Posterior cingulate gyrus (tissue), 11 donors: Measurements from ENCODE around the gene SETX.
A peak's percentile ranks its signal among the peaks of the same experiment; 100 is the strongest.
"Not testable (repeated sequence)": the region's sequence is repeated elsewhere in the genome, so short reads cannot be mapped to it uniquely, and the experiment has no call there.

Source experiments
- DNase-seq, 10 donors: peaks; one replicate each; pipeline versions ENCODE4 v3.0.0 to v3.0.0-alpha.2; 2020 to 2021; ENCODE audit warnings: mixed read lengths in 3 of 10
- intact Hi-C: fragments of 100-400 bp; cut with DNase I; formaldehyde crosslinking; loops from one replicate; pipeline ENCODE4 v1.15.1; 2023

Gene SETX

DNA sequence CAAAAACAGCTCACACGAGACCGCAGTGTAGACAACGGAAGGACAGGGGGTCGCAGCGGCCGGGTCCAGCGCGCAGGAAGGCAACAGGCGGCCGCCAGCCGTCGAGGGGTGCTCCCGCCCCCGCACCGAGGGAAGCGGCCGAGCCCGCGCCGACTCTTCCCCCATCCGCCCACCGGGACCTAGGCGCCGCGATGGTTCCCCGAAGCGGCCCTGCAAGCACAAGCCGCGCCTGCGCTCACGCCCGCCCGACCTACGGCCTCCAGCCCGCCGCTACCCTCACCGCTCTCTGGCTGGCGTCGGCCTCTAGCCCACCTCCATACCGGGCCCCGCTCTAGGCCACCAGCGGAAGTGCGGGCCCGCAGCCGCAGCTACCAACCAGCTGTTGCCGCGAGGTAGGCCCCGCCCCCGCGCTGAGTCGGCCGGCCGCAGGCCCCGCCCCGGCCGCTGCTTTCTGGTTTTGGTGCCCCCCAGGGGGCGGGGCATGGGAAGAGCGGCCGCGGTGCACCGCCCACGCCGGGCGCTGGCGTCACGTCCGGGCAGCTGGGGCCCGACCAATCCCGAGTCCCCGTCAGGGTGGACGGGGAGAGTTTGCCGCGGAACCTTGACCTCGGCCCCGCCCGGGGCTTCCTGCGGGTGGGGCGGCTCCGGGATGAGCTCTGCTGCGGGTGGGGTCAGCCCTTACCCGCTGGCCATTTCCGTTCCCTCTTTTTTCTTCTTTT, at the start of gene SETX:
Gene SETX, minus strand, starts transcription at position 350 of the 719 bp plus-strand sequence. CDS start 5,558 bp downstream, outside the sequence.
- DNase-seq = peak; percentile 93 to 100 (median 98)
- intact Hi-C loops = no loop called here

GRCh38 chr9:132404228-132404881, 49.6 kb upstream of the SETX start:
- intact Hi-C loops = no loop called here
- no peak for DNase-seq

GRCh38 chr9:132401824-132402223, 47.0 kb upstream of the SETX start:
- no peak for DNase-seq
- intact Hi-C loops = no loop called here

DNA sequence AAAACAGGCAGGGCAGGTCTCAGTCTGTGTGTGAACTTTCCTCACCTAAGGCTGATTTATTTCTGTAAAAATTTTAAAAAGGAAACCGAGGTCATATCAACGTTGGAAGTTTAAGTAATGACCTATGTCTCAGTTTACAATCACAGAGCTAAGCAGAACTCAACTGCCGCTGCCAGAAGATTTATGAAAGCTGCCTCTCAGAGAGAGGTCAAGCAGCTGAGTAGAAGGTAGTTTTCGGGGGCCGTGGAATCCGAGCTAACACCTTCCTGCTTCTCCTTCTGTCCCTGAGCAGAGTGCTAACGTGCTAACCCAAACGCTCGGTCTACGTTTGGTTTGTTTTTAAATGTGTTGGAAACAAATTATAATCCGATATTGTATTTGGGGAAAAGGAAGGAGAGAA, 40.8 kb upstream of the SETX start:
- intact Hi-C loops = no loop called here
- DNase-seq = no peak

DNA sequence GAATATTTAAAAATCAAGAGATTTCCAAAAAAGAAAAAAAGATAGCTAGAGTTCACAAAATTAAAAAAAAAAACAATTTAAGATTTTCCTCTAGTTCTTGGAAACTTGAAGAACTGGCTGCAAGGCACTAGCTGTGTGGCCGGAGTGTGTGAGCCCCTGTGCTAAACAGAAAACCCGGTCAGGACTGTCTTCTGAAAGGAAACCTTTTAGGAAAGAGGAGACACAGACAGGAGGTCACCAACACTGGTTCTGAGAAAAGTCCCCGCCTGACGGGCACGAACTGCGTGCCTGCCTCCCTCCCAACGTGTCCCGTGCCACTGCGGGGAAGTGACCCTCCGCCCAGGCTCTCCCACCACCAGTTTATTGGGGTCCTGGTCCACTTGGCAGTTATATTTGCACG, 36.7 kb upstream of the SETX start:
- intact Hi-C loops = no loop called here
- DNase-seq = no peak

DNA sequence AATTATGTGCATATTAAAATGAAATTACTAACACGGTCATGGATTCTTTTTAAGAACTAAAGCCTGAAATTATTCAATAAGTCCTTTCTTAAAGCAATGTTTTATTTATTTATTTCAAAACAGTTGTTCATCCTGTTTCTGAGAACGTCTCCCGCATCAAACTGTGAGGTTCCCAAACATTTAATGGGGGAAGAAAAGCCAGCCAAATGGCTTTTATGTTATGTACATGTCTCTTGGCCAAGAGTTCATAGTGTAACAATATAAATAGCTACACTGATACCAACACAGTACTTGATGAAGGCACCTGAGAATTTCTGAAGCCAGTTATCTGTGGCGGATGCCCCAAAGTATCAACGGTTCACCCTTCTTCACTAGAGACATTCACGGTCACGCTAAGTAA, 36.2 kb upstream of the SETX start:
- intact Hi-C loops = no loop called here
- no peak for DNase-seq

- no peak for DNase-seq
- intact Hi-C loops = no loop called here
These were observed 32.3 kb upstream of the SETX start for GRCh38 chr9:132387133-132387532.

DNA sequence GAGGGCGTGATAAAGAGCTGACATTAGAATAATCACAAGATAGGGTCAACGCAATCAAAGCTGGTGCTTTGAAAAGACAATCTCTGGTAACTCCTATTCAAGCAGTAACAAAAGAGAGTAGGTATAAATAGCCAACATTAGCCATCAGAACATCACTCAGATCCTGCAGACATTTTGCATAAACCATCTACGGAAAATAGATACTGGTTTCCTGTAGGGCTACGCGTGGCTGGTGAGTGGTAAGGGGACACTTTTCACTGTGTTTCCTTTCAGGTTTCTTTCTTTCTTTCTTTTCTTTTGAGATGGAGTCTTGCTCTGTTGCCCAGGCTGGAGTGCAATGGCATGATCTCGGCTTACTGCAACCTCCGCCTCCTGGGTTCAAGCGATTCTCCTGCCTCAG, 29.6 kb upstream of the SETX start:
- no peak for DNase-seq
- intact Hi-C loops = no loop called here

- DNase-seq = no peak
- intact Hi-C loops = no loop called here
These were observed 28.7 kb upstream of the SETX start for GRCh38 chr9:132383462-132383883.

DNA sequence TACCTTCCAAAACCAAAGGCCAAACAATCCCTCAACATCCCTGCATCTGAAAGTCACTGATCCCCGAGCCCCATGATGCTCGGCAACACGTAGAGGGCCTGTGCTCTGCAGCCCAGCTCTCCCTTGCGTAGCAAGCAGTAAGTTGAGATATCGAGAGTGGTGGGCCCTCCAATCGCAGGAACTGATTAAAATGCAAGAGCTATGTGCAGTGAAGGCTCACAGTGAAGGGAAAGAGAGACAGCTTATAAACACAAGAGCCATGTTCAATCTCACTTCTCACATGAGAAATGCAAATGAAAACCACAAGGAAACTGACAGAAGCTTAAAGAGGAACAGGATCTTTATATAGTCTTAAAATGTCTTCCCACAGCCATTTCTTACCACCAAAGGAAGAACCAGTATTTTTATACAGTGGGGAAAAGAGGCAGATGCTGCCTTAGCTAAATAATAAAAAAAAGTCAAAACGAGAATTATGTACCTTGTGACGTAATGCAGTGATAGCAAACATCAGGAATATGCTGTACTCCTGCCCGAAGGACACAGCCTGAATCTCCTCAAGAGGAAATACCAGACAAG, 27.3 kb upstream of the SETX start:
- intact Hi-C loops = no loop called here
- DNase-seq = no peak

DNA sequence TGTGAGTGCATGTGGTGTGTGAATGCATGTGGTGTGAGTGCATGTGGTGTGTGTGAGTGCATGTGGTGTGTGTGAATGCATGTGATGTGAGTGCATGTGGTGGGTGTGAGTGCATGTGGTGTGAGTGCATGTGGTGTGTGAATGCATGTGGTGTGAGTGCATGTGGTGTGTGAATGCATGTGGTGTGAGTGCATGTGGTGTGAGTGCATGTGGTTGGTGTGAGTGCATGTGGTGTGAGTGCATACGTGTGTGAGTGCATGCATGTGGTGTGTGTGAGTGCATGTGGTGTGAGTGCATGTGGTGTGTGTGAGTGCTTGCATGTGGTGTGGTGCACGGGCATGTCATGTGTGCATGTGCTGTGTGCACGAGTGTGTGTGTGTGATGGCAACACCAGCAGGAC, 23.6 kb upstream of the SETX start:
- DNase-seq, intact Hi-C loops: not testable (repeated sequence)

GRCh38 chr9:132377769-132378168, 23.0 kb upstream of the SETX start:
- intact Hi-C loops = not testable (repeated sequence)

DNA sequence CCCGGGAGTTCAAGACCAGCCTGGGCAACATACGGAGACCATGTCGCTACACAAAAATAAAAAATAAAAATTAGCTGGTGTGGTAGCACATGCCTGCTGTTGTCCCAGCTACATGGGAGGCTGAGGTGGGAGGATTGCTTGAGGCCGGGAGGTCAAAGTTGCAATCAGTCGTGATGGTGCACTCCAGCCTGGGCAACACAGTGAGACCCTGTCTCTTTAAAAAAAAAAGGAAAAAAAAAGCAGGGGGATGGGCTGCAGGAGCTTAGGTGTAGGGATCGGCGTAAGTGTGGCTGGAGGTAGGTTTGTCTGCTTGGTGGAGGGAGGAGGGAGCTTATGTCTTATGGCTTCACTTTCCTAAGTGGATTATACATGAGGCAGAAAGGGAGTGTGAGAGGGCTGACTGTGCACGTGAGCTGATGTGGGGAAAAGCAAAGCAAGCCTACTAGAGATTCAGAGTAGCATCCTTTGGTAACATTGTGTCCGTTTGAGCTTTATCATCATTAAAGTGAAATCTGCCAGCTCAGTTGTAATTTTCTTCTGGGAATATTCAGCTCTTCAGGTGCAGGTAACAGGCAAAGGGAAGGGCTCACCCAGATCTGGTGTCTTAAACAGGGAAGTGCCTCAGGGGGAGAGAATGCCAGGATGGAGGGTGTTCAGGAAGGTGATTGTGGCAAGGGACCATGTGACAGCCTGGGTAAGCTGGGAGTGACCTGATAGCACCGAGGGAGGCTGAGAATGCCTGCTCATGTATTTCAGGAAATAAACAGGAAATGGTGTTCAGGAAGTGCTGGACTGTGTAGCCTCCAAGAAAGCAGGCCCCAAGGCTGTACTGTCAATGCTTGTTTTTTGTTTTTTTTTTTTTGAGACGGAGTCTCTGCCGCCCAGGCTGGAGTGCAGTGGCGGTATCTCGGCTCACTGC, 17.6 kb upstream of the SETX start:
- DNase-seq = peak in 4 of 10 donors; percentile 12 to 33 (median 16)
- intact Hi-C loops = no loop called here

More at GRCh38 chr9:132377769-132378168, 23.0 kb upstream of the SETX start:
- DNase-seq = not testable (repeated sequence)

DNA sequence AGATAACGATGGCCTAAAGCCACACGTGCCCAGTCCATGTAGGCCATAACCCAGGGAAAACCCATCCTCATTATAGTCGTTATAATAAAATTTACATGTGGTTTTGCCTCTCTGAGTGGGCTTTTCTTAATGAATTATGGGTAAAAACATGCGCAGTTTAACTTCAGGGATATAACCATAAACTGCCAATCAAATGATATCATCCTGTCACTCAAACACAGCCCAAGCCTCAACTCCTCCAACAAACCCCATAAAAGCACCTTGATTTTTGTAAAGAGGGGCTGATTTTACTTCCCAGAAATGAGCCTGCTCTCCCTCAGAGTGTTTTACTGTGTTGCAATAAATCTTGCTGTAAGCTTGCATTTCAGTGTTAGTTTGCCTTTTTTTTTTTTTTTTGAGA, 15.8 kb upstream of the SETX start:
- no peak for DNase-seq
- intact Hi-C loops = no loop called here

DNA sequence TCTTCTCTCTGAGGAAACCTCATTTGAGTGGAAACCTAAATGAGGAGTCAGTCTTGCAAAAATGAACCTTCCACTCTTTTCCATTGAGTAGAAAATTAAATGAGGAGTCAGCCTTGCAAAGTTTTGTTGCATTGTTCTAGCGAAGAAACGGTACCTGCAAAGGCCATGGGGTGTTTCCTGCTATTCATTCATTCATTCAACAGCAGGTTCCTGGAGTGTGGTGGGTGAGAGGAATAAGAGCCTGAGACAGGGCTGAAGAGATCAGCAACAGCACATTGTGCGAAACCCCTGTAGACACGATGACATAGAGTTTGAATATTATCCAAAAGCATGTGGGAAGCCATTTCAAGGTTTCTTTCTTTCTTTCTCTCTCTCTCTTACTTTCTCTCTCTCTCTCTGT, 14.6 kb upstream of the SETX start:
- intact Hi-C loops = no loop called here
- DNase-seq = no peak

- intact Hi-C loops = no loop called here
These were observed 13.0 kb upstream of the SETX start for GRCh38 chr9:132367613-132368313.

GRCh38 chr9:132366481-132366880, 11.7 kb upstream of the SETX start:
- DNase-seq = no peak
- intact Hi-C loops = no loop called here

More at GRCh38 chr9:132367613-132368313, 13.0 kb upstream of the SETX start:
- no peak for DNase-seq

DNA sequence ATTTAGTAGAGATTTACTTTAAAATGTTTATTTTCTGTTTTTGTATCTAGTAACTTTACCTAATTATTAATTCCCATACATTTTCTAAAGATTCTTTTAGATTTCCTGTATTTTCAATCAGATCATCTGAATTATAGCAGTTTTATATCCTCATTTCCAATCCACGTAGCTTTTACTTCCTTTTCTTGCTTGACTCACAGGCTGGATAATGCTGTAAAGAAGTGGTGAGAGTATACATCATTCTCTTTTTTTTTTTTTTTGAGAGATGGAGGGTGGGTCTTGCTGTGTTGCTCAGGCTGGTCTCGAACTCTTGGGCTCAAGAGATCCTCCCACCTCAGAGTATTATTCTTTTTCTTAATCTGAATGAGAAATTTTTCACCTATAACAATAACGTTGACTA, 11.2 kb upstream of the SETX start:
- intact Hi-C loops = no loop called here
- no peak for DNase-seq

DNA sequence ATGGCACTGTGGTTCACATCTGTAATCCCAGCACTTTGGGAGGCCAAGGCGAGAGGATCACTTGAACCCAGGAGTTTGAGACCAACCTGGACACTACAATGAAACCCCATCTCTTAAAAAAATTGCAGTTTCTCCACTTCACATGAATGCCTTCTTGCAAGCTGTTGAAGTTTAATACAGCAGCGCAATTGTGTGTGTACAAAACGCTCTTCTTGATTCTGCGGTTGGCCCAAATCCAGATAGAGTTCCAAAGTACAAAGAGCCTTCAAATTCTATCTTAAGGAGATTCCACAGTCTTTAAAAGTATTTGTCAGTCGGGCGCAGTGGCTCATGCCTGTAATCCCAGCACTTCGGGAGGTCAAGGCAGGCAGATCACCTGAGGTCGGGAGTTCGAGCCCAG, 9.3 kb upstream of the SETX start:
- no peak for DNase-seq
- intact Hi-C loops = no loop called here

DNA sequence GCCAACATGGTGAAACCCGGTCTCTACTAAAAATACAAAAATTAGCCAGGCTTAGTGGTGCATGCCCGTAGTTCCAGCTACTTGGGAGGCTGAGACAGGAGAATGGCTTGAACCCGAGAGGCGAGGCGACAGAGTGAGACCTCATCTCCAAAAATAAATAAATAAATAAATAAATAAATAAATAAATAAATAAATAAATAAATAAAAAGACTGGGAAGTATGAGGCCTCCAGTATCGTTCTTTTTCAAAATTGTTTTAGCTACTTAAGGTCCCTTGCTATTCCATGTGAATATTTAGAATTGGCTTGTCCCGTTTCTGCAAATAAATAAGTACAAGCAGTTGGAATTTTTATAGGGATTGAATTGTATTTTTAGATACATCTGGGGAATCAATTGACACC, 3.0 kb upstream of the SETX start:
- DNase-seq = no peak
- intact Hi-C loops = no loop called here
